Tibial nerve (tissue), 3 donors: ENCODE data around the gene CARD11.

ENCODE experiments used
- POLR2A ChIP-seq, 2 donors: fragments of 450-650 bp; IDR thresholded peaks; one replicate each; pipeline ENCODE4 v1.6.1; 2017; ENCODE audit warnings: antibody characterized with exemption in 2 of 2, mild to moderate bottlenecking in 2 of 2, moderate library complexity in 2 of 2
- TF ChIP-seq, protein P1 (sequence below), 5 experiments: fragments of 200-600 bp in 3 of 5; fragments of 450-650 bp in 2 of 5; sonication (generic) in 3 of 5; IDR thresholded peaks; one replicate each; pipeline ENCODE4 v1.5.1; 2016 to 2019; ENCODE audit warnings: antibody characterized with exemption in 5 of 5, mild to moderate bottlenecking in 3 of 5, moderate library complexity in 2 of 5

DNA sequence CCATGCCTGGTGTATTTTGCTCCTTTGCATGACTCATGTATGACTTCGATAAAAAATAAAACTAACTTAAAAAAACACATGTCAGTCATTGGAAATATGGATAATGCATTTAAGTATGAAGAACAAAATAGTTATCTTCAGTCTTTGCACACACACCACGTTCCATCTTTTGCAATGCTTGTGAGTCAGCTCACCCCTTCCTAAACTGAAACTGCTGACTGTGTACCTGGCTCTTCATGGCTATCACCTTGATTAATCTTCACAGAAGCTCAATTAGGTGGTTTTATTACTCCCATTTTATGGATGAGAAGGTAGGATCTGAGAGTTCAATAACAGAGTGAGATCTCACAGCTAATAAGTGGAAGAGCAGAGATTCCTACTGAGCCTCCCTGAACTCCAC lies 79.5 kb downstream of the CARD11 start:
- TF ChIP-seq, protein P1, sequence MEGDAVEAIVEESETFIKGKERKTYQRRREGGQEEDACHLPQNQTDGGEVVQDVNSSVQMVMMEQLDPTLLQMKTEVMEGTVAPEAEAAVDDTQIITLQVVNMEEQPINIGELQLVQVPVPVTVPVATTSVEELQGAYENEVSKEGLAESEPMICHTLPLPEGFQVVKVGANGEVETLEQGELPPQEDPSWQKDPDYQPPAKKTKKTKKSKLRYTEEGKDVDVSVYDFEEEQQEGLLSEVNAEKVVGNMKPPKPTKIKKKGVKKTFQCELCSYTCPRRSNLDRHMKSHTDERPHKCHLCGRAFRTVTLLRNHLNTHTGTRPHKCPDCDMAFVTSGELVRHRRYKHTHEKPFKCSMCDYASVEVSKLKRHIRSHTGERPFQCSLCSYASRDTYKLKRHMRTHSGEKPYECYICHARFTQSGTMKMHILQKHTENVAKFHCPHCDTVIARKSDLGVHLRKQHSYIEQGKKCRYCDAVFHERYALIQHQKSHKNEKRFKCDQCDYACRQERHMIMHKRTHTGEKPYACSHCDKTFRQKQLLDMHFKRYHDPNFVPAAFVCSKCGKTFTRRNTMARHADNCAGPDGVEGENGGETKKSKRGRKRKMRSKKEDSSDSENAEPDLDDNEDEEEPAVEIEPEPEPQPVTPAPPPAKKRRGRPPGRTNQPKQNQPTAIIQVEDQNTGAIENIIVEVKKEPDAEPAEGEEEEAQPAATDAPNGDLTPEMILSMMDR (IDR thresholded peaks at IDR 0.05), result no peak
- TF ChIP-seq POLR2A (IDR thresholded peaks at IDR 0.05), result no peak
